Central memory CD8-positive, alpha-beta T cell (primary cell): ENCODE results near the gene ABCC1.

Experiments
- ATAC-seq: fragments of 150-1000 bp; cut with Tn5 transposase; replicated peaks from 2 replicates; pipeline ENCODE4 v1.10.0; 2022; ENCODE audit warnings: mild to moderate bottlenecking, moderate FRiP score, moderate number of reproducible peaks; ENCODE audit not compliant: poor library complexity, severe bottlenecking; ENCODE audit errors: extremely low read depth
- DNase-seq, 2 donors: peaks; one replicate each; pipeline ENCODE4 v3.0.0; 2021; ENCODE audit warnings: low spot score in 2 of 2
- H3K27ac Mint-ChIP-seq: one replicate; pipeline ENCODE4 v1.8.0; 2022; ENCODE audit warnings: low read depth, mild to moderate bottlenecking, moderate library complexity, mixed read lengths
- H3K27me3 Mint-ChIP-seq: one replicate; pipeline ENCODE4 v1.8.0; 2022; ENCODE audit warnings: mixed read lengths
- H3K36me3 Mint-ChIP-seq: one replicate; pipeline ENCODE4 v1.8.0; 2022; ENCODE audit warnings: mild to moderate bottlenecking, moderate library complexity, mixed read lengths; ENCODE audit not compliant: insufficient read depth
- H3K4me1 Mint-ChIP-seq: one replicate; pipeline ENCODE4 v1.8.0; 2022; ENCODE audit warnings: mixed read lengths
- H3K4me3 Mint-ChIP-seq: one replicate; pipeline ENCODE4 v1.8.0; 2022; ENCODE audit warnings: mild to moderate bottlenecking, moderate library complexity, mixed read lengths
- H3K9me3 Mint-ChIP-seq: one replicate; pipeline ENCODE4 v1.8.0; 2022; ENCODE audit warnings: mixed read lengths

ABCC1 gene

DNA sequence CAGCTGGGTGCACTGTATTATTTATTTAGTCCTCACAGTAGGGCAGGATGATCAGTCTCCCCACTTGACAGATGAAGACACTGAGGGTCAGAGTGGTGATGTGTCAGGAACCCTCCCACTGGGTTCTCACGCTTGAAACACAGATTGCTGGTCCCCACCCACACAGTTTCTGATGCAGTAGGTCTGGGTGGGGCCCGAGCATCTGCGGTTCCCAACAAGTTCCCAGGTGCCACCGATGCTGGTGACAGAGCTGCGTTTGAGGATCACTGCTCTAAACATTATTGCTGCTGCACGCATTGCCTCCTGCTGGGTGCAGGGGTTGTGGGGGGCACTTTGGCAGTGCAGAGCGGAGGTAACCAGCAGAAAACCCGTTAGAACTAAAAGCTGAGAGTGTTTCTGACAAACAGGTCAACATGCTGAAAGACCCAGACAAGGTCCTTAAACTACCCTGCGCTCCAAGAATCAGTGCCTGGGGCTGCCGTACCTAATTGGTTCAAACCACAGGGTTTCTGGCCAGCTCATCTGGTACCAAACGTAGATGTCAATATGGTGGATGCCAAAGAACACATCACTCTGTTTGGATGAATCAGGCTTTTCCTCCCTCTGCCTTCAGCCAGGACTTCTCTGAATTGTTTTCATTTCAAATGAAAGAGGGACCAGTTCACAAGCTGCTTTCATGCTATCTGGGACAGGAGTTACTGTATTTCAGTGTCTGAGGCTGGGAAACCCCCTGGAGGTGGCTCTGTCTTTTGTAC, 76.0 kb downstream of the ABCC1 start:
- H3K4me1 Mint-ChIP-seq = peaks cover 24% of the 10 kb centered on the region
- H3K9me3 Mint-ChIP-seq = no peaks in the 10 kb centered on the region
- peak overlapping the region; percentile 85 for H3K27ac Mint-ChIP-seq
- ATAC-seq = peak; percentile 84
- peak; percentile 22 to 38 for DNase-seq
- no peaks in the 10 kb centered on the region for H3K27me3 Mint-ChIP-seq
- H3K36me3 Mint-ChIP-seq = peaks cover 9% of the 10 kb centered on the region
- peak overlapping the region; percentile 46 for H3K4me3 Mint-ChIP-seq

DNA sequence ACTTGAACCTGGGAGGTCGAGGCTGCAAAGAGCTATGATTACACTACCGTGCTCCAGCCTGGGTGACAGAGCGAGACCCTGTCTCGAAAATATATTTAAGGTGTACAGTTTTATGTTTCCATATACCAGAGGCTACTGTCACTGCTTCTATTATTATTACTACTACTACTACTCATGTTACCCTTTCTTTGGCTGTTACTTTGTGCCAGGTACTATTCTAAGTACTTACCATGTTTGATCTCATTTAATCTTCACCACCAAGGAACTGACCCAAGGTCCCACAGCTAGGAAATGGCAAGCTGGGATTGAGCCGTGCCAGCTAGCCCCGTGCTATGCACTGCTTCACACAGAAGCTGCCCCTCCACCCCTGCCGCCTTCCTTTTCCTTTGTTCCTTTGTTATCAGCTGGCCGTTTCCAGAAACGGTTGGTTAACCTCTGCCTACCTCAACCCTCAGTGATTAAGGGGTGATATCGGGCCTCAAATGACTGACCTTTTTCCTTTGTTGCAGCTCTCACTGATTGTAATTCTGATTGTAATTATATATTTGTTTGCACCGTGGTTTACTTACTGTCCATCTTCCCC, 78.4 kb downstream of the ABCC1 start:
- peaks cover 6% of the 10 kb centered on the region for H3K36me3 Mint-ChIP-seq
- DNase-seq (no peak), ATAC-seq (no peak)
- H3K27ac Mint-ChIP-seq = peak overlapping the region; percentile 77
- H3K4me3 Mint-ChIP-seq = no peak overlapping the region
- H3K4me1 Mint-ChIP-seq = peaks cover 38% of the 10 kb centered on the region
- no peaks in the 10 kb centered on the region for H3K9me3 Mint-ChIP-seq
- no peaks in the 10 kb centered on the region for H3K27me3 Mint-ChIP-seq

DNA sequence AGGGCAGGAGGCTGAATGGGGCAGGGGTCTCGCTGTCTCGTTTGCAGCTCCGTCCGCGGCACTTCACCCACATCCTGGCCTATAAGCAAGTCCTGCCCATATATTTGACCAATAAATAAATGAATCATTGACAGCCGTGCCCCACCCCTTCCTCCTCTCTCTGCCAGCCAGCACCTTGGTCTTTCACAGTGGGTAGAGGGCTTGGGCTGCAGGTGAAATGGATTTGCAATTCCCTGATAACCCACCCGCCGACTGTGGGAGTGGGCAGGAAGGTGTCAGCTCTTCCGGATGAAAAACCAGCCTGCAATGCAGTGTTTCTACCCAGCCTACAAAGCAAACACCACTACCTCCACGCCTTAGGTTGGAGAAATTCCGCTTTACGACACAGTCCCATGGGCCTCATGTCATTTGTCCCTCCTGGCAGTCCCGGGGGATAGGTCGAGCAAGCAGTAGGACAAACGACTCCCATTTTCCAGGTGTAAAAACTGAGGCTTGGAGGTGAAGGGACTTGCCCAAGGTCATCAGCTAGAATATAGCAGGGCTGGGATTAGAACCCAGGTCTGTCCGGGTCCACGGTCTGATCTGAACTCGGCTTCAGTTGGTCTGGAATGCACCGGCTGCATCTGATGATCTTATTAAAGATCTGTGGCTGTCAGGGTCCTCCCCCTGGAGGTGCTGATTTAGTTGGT, 79.0 kb downstream of the ABCC1 start:
- Mint-ChIP-seq H3K4me3 (no peak overlapping the region), H3K27ac (peak overlapping the region; percentile 77), H3K4me1 (peaks cover 44% of the 10 kb centered on the region)

GRCh38 chr16:16029431-16030011, 80.1 kb downstream of the ABCC1 start:
- Mint-ChIP-seq H3K9me3 (no peaks in the 10 kb centered on the region), H3K27ac (peak overlapping the region; percentile 77), H3K27me3 (no peaks in the 10 kb centered on the region), H3K4me1 (peaks cover 41% of the 10 kb centered on the region), H3K4me3 (no peak overlapping the region), H3K36me3 (peaks cover 6% of the 10 kb centered on the region)
- DNase-seq (no peak), ATAC-seq (no peak)

More for the DNA sequence above, 79.0 kb downstream of the ABCC1 start:
- ATAC-seq (no peak), DNase-seq (no peak)
- Mint-ChIP-seq H3K27me3 (no peaks in the 10 kb centered on the region), H3K36me3 (peaks cover 5% of the 10 kb centered on the region), H3K9me3 (no peaks in the 10 kb centered on the region)

- ATAC-seq (no peak), DNase-seq (no peak)
- H3K36me3 Mint-ChIP-seq = peaks cover 7% of the 10 kb centered on the region
- peaks cover 32% of the 10 kb centered on the region for H3K4me1 Mint-ChIP-seq
- no peaks in the 10 kb centered on the region for H3K27me3 Mint-ChIP-seq
- no peak overlapping the region for H3K27ac Mint-ChIP-seq
- no peak overlapping the region for H3K4me3 Mint-ChIP-seq
- H3K9me3 Mint-ChIP-seq = no peaks in the 10 kb centered on the region
These were observed 81.0 kb downstream of the ABCC1 start for GRCh38 chr16:16030449-16030848.

- DNase-seq (no peak), ATAC-seq (no peak)
- Mint-ChIP-seq H3K9me3 (no peaks in the 10 kb centered on the region), H3K36me3 (peaks cover 12% of the 10 kb centered on the region), H3K4me3 (no peak overlapping the region), H3K27me3 (no peaks in the 10 kb centered on the region), H3K4me1 (peaks cover 29% of the 10 kb centered on the region), H3K27ac (peak overlapping the region; percentile 90)
These were observed 82.0 kb downstream of the ABCC1 start for GRCh38 chr16:16031401-16031800.

DNA sequence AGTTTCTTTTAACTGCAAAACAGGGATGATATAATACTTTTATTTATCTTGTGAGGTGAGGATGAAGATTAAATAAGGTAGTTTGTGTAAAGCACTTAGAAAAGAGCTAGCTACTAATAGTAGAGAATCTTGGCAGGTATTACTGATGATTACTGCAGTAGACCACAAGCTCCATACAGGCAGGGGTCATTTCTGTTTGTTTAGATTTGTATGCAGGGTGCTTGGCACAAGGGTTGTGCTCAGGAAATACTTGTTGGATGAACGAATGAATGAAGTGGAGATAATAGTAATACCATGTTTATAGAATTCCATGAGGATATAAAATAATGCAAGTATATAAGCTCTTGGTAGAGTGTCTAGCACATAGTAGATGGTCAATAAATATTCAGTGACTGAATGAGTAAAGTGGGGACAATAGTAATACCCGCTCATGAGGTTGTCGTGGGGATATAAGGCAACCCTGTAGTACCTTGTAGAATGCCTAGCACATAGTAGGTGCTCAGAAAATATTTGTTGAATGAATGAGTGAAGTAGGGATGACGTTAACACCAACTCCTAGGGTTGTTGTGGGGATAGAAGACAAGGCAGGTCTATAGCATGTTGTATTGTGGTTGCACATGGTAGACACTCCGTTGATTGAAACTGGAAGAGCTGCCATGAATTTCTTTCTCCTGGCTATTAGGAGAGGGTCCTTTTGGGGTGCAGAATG, 83.0 kb downstream of the ABCC1 start:
- ATAC-seq = no peak
- H3K9me3 Mint-ChIP-seq = no peaks in the 10 kb centered on the region
- H3K4me3 Mint-ChIP-seq = peak overlapping the region; percentile 46
- DNase-seq = no peak
- H3K27ac Mint-ChIP-seq = peak overlapping the region; percentile 90
- peaks cover 19% of the 10 kb centered on the region for H3K36me3 Mint-ChIP-seq
- no peaks in the 10 kb centered on the region for H3K27me3 Mint-ChIP-seq
- peaks cover 29% of the 10 kb centered on the region for H3K4me1 Mint-ChIP-seq

- H3K4me3 Mint-ChIP-seq = peak overlapping the region; percentile 46
These were observed 83.8 kb downstream of the ABCC1 start for GRCh38 chr16:16033208-16033717.

GRCh38 chr16:16036359-16036792, 87.0 kb downstream of the ABCC1 start:
- Mint-ChIP-seq H3K27me3 (no peaks in the 10 kb centered on the region), H3K4me3 (no peak overlapping the region), H3K4me1 (peaks cover 38% of the 10 kb centered on the region), H3K36me3 (peaks cover 29% of the 10 kb centered on the region), H3K27ac (no peak overlapping the region), H3K9me3 (no peaks in the 10 kb centered on the region)
- no peak for ATAC-seq
- no peak for DNase-seq

More at GRCh38 chr16:16033208-16033717, 83.8 kb downstream of the ABCC1 start:
- ATAC-seq (peak; percentile 95), DNase-seq (peak in 1 of 2 donors; percentile 21)
- Mint-ChIP-seq H3K27ac (peak overlapping the region; percentile 90), H3K4me1 (peaks cover 27% of the 10 kb centered on the region), H3K9me3 (no peaks in the 10 kb centered on the region), H3K27me3 (no peaks in the 10 kb centered on the region), H3K36me3 (peaks cover 23% of the 10 kb centered on the region)

GRCh38 chr16:16037521-16037920, 88.1 kb downstream of the ABCC1 start:
- no peaks in the 10 kb centered on the region for H3K27me3 Mint-ChIP-seq
- no peaks in the 10 kb centered on the region for H3K9me3 Mint-ChIP-seq
- DNase-seq (no peak), ATAC-seq (no peak)
- H3K4me1 Mint-ChIP-seq = peaks cover 30% of the 10 kb centered on the region
- peaks cover 29% of the 10 kb centered on the region for H3K36me3 Mint-ChIP-seq
- H3K27ac Mint-ChIP-seq = no peak overlapping the region
- H3K4me3 Mint-ChIP-seq = no peak overlapping the region

DNA sequence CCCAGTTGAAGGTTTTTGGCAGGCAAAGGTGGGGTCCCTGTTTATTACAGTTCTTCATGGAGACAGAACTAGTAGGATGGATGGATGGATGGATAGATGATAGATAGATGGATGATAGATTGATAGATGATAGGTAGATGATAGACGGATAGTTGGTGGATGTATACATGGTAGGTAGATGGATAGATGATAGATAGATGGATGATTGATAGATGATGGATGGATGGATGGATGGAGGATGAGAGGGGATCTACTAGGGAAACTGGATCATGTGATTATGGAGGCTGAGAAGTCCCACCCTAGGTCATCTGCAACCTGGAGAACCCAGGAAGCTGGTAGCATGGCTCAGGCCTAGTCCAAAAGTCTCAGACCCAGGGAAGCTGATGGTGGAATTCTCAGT, 88.6 kb downstream of the ABCC1 start:
- Mint-ChIP-seq H3K4me3 (no peak overlapping the region), H3K9me3 (no peaks in the 10 kb centered on the region), H3K27ac (no peak overlapping the region), H3K27me3 (no peaks in the 10 kb centered on the region), H3K4me1 (peaks cover 26% of the 10 kb centered on the region), H3K36me3 (peaks cover 30% of the 10 kb centered on the region)
- no peak for DNase-seq
- ATAC-seq = no peak

DNA sequence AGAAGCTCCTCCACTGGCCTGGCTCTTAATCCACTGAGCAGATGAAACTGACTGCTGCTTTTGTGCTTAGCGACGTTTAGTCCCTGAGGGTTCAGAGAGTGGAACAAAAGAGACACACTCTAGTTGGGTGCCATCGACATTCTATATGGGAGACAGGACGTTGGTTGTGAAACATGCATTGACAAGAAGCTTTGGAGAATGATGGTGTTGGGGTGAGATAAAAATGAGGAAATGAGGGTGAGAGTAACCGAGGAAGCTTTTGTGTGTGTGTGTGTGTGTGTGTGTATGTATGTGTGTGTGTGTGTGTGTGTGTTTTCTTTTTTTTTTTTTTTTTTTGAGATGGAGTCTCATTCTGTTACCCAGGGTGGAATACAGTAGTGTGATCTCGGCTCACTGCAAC, 89.5 kb downstream of the ABCC1 start:
- ATAC-seq (no peak), DNase-seq (no peak)
- Mint-ChIP-seq H3K9me3 (no peaks in the 10 kb centered on the region), H3K4me1 (peaks cover 16% of the 10 kb centered on the region), H3K36me3 (peaks cover 36% of the 10 kb centered on the region), H3K27ac (peak overlapping the region; percentile 1), H3K4me3 (no peak overlapping the region), H3K27me3 (no peaks in the 10 kb centered on the region)
